Sigmoid colon (tissue), 7 donors: Measurements from ENCODE around the gene NMNAT3. TPM values are rescaled to one million over a fixed set of nuclear protein-coding genes. Genes with fewer than 3 reads are reported as not detected.

Experiments used
- DNase-seq: peaks from one replicate; pipeline ENCODE4 v3.0.0-alpha.2; 2019
- H3K27ac ChIP-seq, 4 donors: fragments of 200-600 bp; sonication (generic); one replicate each; pipeline ENCODE4 v1.5.1; 2016 to 2019; ENCODE audit warnings: mild to moderate bottlenecking in 1 of 4
- H3K27me3 ChIP-seq, 3 donors: fragments of 200-600 bp; sonication (generic); one replicate each; pipeline ENCODE4 v1.5.1; 2019; ENCODE audit warnings: mild to moderate bottlenecking in 1 of 3
- H3K36me3 ChIP-seq, 4 donors: fragments of 200-600 bp; sonication (generic); one replicate each; pipeline ENCODE4 v1.5.1; 2016 to 2019
- H3K4me1 ChIP-seq, 4 donors: fragments of 200-600 bp; sonication (generic); one replicate each; pipeline ENCODE4 v1.5.1; 2017 to 2019
- H3K4me3 ChIP-seq, 4 donors: fragments of 200-600 bp; sonication (generic); one replicate each; pipeline ENCODE4 v1.5.1; 2017 to 2019; ENCODE audit warnings: mild to moderate bottlenecking in 2 of 4, moderate library complexity in 1 of 4
- H3K9me3 ChIP-seq, 4 donors: fragments of 200-600 bp in 3 of 4; sonication (generic) in 3 of 4; one replicate each; pipeline versions ENCODE4 v1.5.1 to v1.6.1; 2013 to 2019
- EP300 ChIP-seq, 4 donors: sonication (generic); formaldehyde crosslinking; IDR thresholded peaks; one replicate each; pipeline ENCODE4 v1.6.1; 2017; ENCODE audit warnings: antibody characterized with exemption in 4 of 4
- POLR2A ChIP-seq, 2 donors: fragments of 450-650 bp; IDR thresholded peaks; one replicate each; pipeline ENCODE4 v1.6.1; 2016; ENCODE audit warnings: antibody characterized with exemption in 2 of 2, mild to moderate bottlenecking in 2 of 2, moderate library complexity in 2 of 2
- POLR2AphosphoS5 ChIP-seq, 4 donors: sonication (generic); formaldehyde crosslinking; IDR thresholded peaks; one replicate each; pipeline ENCODE4 v1.6.1; 2017; ENCODE audit warnings: antibody characterized with exemption in 4 of 4
- WGBS, 2 donors: extraction: QIAGEN DNeasy Blood & Tissue Kit; methylation state at CpG; one replicate each; pipeline ENCODE4 v1.1.7; 2013; 5-methylcytosine and 5-hydroxymethylcytosine counted together
- intact Hi-C: fragments of 100-400 bp; cut with DNase I; formaldehyde crosslinking; loops from one replicate; pipeline ENCODE4 v1.15.1; 2023
- polyA plus RNA-seq, 3 donors: library from polyadenylated mRNA; stranded (reverse); fragments of 200-250 nt; gene quantifications; one replicate each; pipeline ENCODE4 v1.2.3, GENCODE V29; 2013
- total RNA-seq, 4 donors: library from RNA; depleted of rRNA; stranded (reverse); fragments of >200 nt; gene quantifications; one replicate each; pipeline ENCODE4 v1.1.0, GENCODE V29; 2016
- TF ChIP-seq, protein P1 (sequence below), 4 experiments: fragments of 450-650 bp in 3 of 4; fragments of 200-600 bp in 1 of 4; IDR thresholded peaks; one replicate each; pipeline ENCODE4 v1.5.1; 2016 to 2019; ENCODE audit warnings: antibody characterized with exemption in 4 of 4, mild to moderate bottlenecking in 3 of 4, moderate library complexity in 2 of 4
- donor health status: healthy with polysubstance abuse.
- donor health status: Bipolar disorder and iron deficiency.
- donor health status: healthy.

NMNAT3 gene
- total and polyA plus RNA-seq, 7 donors, result 3.4 to 24.6 (median 10.0) TPM

DNA sequence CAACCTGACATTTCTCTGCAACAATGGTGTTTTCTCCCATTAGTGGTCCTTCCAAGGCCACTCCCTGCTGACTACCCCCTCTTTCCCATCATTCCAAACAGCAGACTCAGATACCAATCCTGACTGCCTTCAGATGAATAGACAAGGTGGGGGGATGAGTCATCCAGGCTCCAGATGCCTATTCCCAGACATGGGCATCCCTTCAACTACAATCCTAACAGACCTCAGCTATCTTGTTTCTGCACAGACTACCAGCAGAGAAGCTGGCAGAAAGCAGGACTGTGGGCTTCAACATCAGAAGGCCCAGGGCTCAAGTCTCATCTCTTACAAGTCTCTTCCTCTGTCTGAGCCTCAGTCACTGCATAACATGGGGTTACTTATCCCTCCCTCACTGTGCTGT, 140.4 kb downstream of the NMNAT3 start:
- TF ChIP-seq, protein P1, sequence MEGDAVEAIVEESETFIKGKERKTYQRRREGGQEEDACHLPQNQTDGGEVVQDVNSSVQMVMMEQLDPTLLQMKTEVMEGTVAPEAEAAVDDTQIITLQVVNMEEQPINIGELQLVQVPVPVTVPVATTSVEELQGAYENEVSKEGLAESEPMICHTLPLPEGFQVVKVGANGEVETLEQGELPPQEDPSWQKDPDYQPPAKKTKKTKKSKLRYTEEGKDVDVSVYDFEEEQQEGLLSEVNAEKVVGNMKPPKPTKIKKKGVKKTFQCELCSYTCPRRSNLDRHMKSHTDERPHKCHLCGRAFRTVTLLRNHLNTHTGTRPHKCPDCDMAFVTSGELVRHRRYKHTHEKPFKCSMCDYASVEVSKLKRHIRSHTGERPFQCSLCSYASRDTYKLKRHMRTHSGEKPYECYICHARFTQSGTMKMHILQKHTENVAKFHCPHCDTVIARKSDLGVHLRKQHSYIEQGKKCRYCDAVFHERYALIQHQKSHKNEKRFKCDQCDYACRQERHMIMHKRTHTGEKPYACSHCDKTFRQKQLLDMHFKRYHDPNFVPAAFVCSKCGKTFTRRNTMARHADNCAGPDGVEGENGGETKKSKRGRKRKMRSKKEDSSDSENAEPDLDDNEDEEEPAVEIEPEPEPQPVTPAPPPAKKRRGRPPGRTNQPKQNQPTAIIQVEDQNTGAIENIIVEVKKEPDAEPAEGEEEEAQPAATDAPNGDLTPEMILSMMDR (IDR thresholded peaks at IDR 0.05), result no peak
- TF ChIP-seq POLR2A (IDR thresholded peaks at IDR 0.05) (no peak), EP300 (IDR thresholded peaks at IDR 0.05) (no peak), POLR2AphosphoS5 (IDR thresholded peaks at IDR 0.05) (no peak)
- Histone ChIP-seq H3K27ac (peak overlapping the region in 1 of 4 donors; percentile 5), H3K36me3 (no peaks in the 10 kb centered on the region), H3K4me3 (no peak overlapping the region), H3K9me3 (no peaks in the 10 kb centered on the region), H3K27me3 (no peaks in the 10 kb centered on the region), H3K4me1 (peaks cover 0 to 63% (median 48%) of the 10 kb centered on the region in 4 donors)
- intact Hi-C loops, result loop anchor here (10.0 kb wide), 1 partner anchor 137 kb away; the partner anchor contains the start of gene NMNAT3
- no peak for DNase-seq

DNA sequence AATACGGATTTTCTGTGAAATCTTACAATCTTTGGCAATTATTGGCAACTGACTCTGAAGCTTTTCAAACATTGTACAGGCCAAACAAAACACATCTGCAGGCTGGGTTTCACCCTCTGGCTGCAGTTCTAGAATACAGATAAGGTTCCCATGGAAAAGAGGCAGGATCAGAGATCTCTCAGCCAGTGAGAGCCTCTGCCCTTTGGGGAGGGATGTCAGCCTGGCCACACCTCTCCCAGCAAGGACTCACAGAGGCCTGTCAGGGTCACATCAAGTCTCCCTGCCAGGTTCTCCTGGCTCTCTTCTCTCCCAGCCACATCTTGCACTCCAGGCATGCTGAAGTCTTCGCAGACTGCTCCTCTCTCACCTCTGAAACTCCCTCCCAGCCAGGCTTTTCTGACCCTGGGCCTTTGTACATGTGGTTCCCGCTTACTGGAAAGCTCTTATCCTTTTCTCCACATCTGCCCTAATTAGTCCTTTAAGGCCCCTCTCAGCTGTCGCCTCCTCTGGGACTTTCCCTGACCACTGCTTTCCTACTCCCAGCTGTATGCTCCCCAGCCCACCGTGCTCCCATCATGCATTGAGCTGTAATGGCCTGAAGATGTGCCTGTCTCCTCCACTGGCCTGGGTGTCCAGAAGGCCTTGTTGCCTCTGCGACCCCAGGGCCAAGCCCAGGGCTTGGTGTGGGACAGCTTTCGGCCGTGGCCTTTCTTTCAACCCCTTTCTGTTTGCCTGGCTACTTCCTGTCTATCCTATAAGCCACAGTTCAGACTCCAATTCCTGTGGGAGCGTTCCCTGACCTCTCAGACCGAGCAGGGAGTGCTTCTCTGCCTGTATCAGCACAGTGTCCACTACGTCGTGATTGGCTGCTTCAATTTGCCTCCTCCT, 142.5 kb downstream of the NMNAT3 start:
- TF ChIP-seq POLR2A (IDR thresholded peaks at IDR 0.05), result no peak
- TF ChIP-seq EP300 (IDR thresholded peaks at IDR 0.05), result no peak
- TF ChIP-seq, protein P1 (IDR thresholded peaks at IDR 0.05), result no peak
- no peak for TF ChIP-seq POLR2AphosphoS5 (IDR thresholded peaks at IDR 0.05)
- WGBS, 2 donors, result 75 to 76% methylated on average over 12 of the region's 12 CpGs
- H3K9me3 ChIP-seq, result no peaks in the 10 kb centered on the region
- no peaks in the 10 kb centered on the region for H3K27me3 ChIP-seq
- H3K4me1 ChIP-seq, result peaks cover 0 to 56% (median 45%) of the 10 kb centered on the region in 4 donors
- intact Hi-C loops, result loop anchor here (10.0 kb wide), 1 partner anchor 140 kb away; the partner anchor contains the start of gene NMNAT3
- no peaks in the 10 kb centered on the region for H3K36me3 ChIP-seq
- H3K4me3 ChIP-seq, result no peak overlapping the region
- DNase-seq, result peak; percentile 71
- H3K27ac ChIP-seq, result peak overlapping the region; percentile 59 to 72 (median 66)

DNA sequence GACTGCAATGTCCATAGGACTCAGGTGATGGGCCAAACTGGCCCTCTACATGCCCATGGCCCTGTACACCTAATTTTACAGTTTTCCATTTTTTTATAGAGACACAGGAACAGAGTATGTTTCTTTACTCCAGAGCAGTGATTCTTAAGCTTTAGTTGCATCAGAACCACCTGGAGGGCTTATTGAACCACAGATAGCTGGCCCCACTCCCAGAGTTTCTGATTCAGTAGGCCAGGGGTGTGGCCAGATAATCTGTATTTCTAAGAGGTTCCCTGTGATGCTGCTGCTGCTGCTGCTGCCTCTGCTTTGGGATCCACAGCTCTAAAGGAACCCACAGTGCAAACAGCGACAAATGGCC, 143.3 kb downstream of the NMNAT3 start:
- Histone ChIP-seq H3K36me3 (no peaks in the 10 kb centered on the region), H3K27me3 (no peaks in the 10 kb centered on the region), H3K4me3 (no peak overlapping the region), H3K4me1 (peaks cover 0 to 48% (median 40%) of the 10 kb centered on the region in 4 donors), H3K9me3 (no peaks in the 10 kb centered on the region), H3K27ac (peak overlapping the region; percentile 59 to 72 (median 66))
- DNase-seq, result peak; percentile 80
- intact Hi-C loops, result loop anchor here (10.0 kb wide), 1 partner anchor 140 kb away; the partner anchor contains the start of gene NMNAT3
- TF ChIP-seq EP300 (IDR thresholded peaks at IDR 0.05), result no peak
- TF ChIP-seq POLR2AphosphoS5 (IDR thresholded peaks at IDR 0.05), result no peak
- no peak for TF ChIP-seq POLR2A (IDR thresholded peaks at IDR 0.05)
- TF ChIP-seq, protein P1 (IDR thresholded peaks at IDR 0.05), result no peak
- WGBS, 2 donors, result 80 to 83% methylated on average over 1 of the region's 1 CpG

DNA sequence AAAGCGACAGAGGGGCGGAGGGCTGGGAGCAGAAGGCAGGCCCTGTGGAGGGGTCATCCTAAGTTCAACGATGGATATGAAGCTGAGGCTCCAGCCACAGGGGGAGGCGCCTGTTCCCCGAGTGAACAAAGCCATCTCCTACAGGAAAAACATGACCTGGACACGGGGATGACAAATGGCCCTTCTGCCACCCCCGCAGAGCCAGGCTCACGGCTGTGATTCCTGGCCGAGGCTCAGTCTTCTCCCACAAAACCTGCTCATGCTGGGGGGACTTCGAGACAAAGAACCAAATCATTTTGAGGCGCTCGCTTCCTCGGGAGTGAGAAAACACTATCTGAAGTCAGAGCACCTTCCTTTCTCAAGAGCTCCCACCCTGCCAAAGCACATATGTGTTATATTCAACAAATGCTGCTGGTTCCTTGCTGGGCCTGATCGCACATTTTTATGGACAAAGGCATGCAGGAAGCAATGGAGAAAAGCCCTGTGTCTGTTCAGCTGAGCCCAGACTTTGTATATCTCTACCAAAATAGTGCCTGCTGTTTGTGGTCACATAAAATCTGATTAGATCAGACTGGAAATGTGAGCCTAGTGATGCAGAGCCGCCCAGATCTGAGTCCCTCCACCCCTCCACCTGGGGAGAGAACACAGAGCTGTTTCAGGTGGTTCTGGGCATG, 143.9 kb downstream of the NMNAT3 start:
- H3K27me3 ChIP-seq, result no peaks in the 10 kb centered on the region
- H3K4me3 ChIP-seq, result no peak overlapping the region
- intact Hi-C loops, result loop anchor here (10.0 kb wide), 1 partner anchor 141 kb away; the partner anchor contains the start of gene NMNAT3
- TF ChIP-seq POLR2A (IDR thresholded peaks at IDR 0.05) (no peak), POLR2AphosphoS5 (IDR thresholded peaks at IDR 0.05) (no peak), EP300 (IDR thresholded peaks at IDR 0.05) (no peak)
- TF ChIP-seq, protein P1 (IDR thresholded peaks at IDR 0.05), result no peak
- WGBS, 2 donors, result 68 to 75% methylated on average over 15 of the region's 15 CpGs
- DNase-seq, result no peak
- H3K36me3 ChIP-seq, result no peaks in the 10 kb centered on the region
- H3K9me3 ChIP-seq, result no peaks in the 10 kb centered on the region
- peaks cover 0 to 43% (median 35%) of the 10 kb centered on the region in 4 donors for H3K4me1 ChIP-seq
- H3K27ac ChIP-seq, result peak overlapping the region; percentile 59 to 72 (median 66)
